Ovary (tissue), 3 donors: ENCODE data around the gene PAFAH1B2.
"Not testable (repeated sequence)": the region's sequence is repeated elsewhere in the genome, so short reads cannot be mapped to it uniquely, and the experiment has no call there.

ENCODE experiments used
- EP300 ChIP-seq: sonication (generic); formaldehyde crosslinking; IDR thresholded peaks from one replicate; pipeline ENCODE4 v1.6.1; 2017; ENCODE audit warnings: antibody characterized with exemption
- POLR2A ChIP-seq: fragments of 450-650 bp; IDR thresholded peaks from one replicate; pipeline ENCODE4 v1.6.1; 2017; ENCODE audit warnings: antibody characterized with exemption, mild to moderate bottlenecking, moderate library complexity
- TF ChIP-seq, protein P1 (sequence below), 3 donors: fragments of 450-650 bp in 2 of 3; fragments of 200-600 bp in 1 of 3; IDR thresholded peaks; one replicate each; pipeline versions ENCODE4 v1.5.1 to v1.8.0; 2016 to 2022; ENCODE audit warnings: antibody characterized with exemption in 3 of 3, mild to moderate bottlenecking in 1 of 3
- donor health status: DM: no; HTN: no; CAD: no.

- TF ChIP-seq, protein P1, sequence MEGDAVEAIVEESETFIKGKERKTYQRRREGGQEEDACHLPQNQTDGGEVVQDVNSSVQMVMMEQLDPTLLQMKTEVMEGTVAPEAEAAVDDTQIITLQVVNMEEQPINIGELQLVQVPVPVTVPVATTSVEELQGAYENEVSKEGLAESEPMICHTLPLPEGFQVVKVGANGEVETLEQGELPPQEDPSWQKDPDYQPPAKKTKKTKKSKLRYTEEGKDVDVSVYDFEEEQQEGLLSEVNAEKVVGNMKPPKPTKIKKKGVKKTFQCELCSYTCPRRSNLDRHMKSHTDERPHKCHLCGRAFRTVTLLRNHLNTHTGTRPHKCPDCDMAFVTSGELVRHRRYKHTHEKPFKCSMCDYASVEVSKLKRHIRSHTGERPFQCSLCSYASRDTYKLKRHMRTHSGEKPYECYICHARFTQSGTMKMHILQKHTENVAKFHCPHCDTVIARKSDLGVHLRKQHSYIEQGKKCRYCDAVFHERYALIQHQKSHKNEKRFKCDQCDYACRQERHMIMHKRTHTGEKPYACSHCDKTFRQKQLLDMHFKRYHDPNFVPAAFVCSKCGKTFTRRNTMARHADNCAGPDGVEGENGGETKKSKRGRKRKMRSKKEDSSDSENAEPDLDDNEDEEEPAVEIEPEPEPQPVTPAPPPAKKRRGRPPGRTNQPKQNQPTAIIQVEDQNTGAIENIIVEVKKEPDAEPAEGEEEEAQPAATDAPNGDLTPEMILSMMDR (IDR thresholded peaks at IDR 0.05) = not testable (repeated sequence)
- TF ChIP-seq POLR2A, EP300: not testable (repeated sequence)
Measured at GRCh38 chr11:117206111-117206510, 62.0 kb downstream of the PAFAH1B2 start.
